Hepatic stellate cell (primary cell): ENCODE measurements around the gene CLIP2.
"Not testable (repeated sequence)": the region's sequence is repeated elsewhere in the genome, so short reads cannot be mapped to it uniquely, and the experiment has no call there.

Experiments used
- DNase-seq: peaks from one replicate; pipeline ENCODE4 v3.0.0; 2011; ENCODE audit warnings: low spot score

CLIP2 gene

GRCh38 chr7:74332373-74333176, 43.4 kb downstream of the CLIP2 start:
- DNase-seq, result no peak

- DNase-seq, result peak; percentile 83
Measured at GRCh38 chr7:74334030-74334429, 44.8 kb downstream of the CLIP2 start.

GRCh38 chr7:74337926-74338325, 48.7 kb downstream of the CLIP2 start:
- DNase-seq, result no peak

- DNase-seq, result no peak
Measured at GRCh38 chr7:74338366-74339108, 49.3 kb downstream of the CLIP2 start.

GRCh38 chr7:74339648-74340047, 50.4 kb downstream of the CLIP2 start:
- DNase-seq, result not testable (repeated sequence)

- peak; percentile 95 for DNase-seq
Measured at GRCh38 chr7:74343281-74344131, 54.3 kb downstream of the CLIP2 start.

GRCh38 chr7:74344132-74344496, 54.9 kb downstream of the CLIP2 start:
- no peak for DNase-seq

- DNase-seq, result no peak
Measured at GRCh38 chr7:74344786-74345185, 55.6 kb downstream of the CLIP2 start.

- DNase-seq, result no peak
Measured at GRCh38 chr7:74345970-74346369, 56.8 kb downstream of the CLIP2 start.

GRCh38 chr7:74349621-74350020, 60.4 kb downstream of the CLIP2 start:
- DNase-seq, result no peak

- DNase-seq, result no peak
Measured at GRCh38 chr7:74350751-74351150, 61.5 kb downstream of the CLIP2 start.

- DNase-seq, result no peak
Measured at GRCh38 chr7:74351836-74352235, 62.6 kb downstream of the CLIP2 start.

- not testable (repeated sequence) for DNase-seq
Measured at GRCh38 chr7:74352551-74353138, 63.4 kb downstream of the CLIP2 start.

- no peak for DNase-seq
Measured at GRCh38 chr7:74354009-74354408, 64.8 kb downstream of the CLIP2 start.

GRCh38 chr7:74355091-74355490, 65.9 kb downstream of the CLIP2 start:
- peak; percentile 79 for DNase-seq

GRCh38 chr7:74356589-74357315, 67.5 kb downstream of the CLIP2 start:
- DNase-seq, result no peak

- DNase-seq, result no peak
Measured at GRCh38 chr7:74360008-74360407, 70.8 kb downstream of the CLIP2 start.

GRCh38 chr7:74362266-74362665, 73.1 kb downstream of the CLIP2 start:
- DNase-seq, result no peak

- no peak for DNase-seq
Measured at GRCh38 chr7:74364061-74364460, 74.9 kb downstream of the CLIP2 start.

GRCh38 chr7:74365322-74366022, 76.3 kb downstream of the CLIP2 start:
- DNase-seq, result peak; percentile 95
